Esophagus muscularis mucosa (tissue), 4 donors: ENCODE results near the gene ENTPD8. TPM values are rescaled to one million over a fixed set of nuclear protein-coding genes. Genes with fewer than 3 reads are reported as not detected.

Experiments
- DNase-seq: peaks from one replicate; pipeline ENCODE4 v3.0.0-alpha.2; 2017; ENCODE audit errors: extremely low spot score
- H3K27ac ChIP-seq, 4 donors: fragments of 200-600 bp; sonication (generic); replicated peaks in 1 of 4; 1 replicate in 3 of 4; 2 replicates in 1 of 4; pipeline ENCODE4 v1.5.1; 2016 to 2019; ENCODE audit warnings: mild to moderate bottlenecking in 1 of 4
- H3K27me3 ChIP-seq, 4 donors: fragments of 200-600 bp; sonication (generic); one replicate each; pipeline versions ENCODE4 v1.5.1 to v1.6.0; 2016 to 2019
- H3K36me3 ChIP-seq, 4 donors: fragments of 200-600 bp; sonication (generic); one replicate each; pipeline ENCODE4 v1.5.1; 2016 to 2019
- H3K4me1 ChIP-seq, 4 donors: fragments of 200-600 bp; sonication (generic); one replicate each; pipeline ENCODE4 v1.5.1; 2016 to 2019
- H3K4me3 ChIP-seq, 4 donors: fragments of 200-600 bp; sonication (generic); 1 replicate in 2 of 4; 2 replicates in 2 of 4; pipeline ENCODE4 v1.5.1; 2016 to 2019; ENCODE audit warnings: mild to moderate bottlenecking in 4 of 4, moderate library complexity in 1 of 4
- H3K9me3 ChIP-seq, 4 donors: fragments of 200-600 bp; sonication (generic); 1 replicate in 3 of 4; 2 replicates in 1 of 4; pipeline ENCODE4 v1.5.1; 2016 to 2019
- EP300 ChIP-seq: sonication (generic); formaldehyde crosslinking; IDR thresholded peaks from one replicate; pipeline ENCODE4 v1.6.1; 2017; ENCODE audit warnings: antibody characterized with exemption
- POLR2A ChIP-seq: fragments of 450-650 bp; IDR thresholded peaks from one replicate; pipeline ENCODE4 v1.6.1; 2017; ENCODE audit warnings: antibody characterized with exemption, moderate library complexity, mild to moderate bottlenecking, low read depth
- POLR2AphosphoS5 ChIP-seq, 2 donors: sonication (generic); formaldehyde crosslinking; IDR thresholded peaks; one replicate each; pipeline ENCODE4 v1.6.1; 2017; ENCODE audit warnings: antibody characterized with exemption in 2 of 2
- WGBS: methylation state at CpG from one replicate; pipeline ENCODE4 v1.1.5; 2018; 5-methylcytosine and 5-hydroxymethylcytosine counted together
- intact Hi-C: fragments of 100-400 bp; cut with DNase I; formaldehyde crosslinking; loops from one replicate; pipeline ENCODE4 v1.15.1; 2023
- total RNA-seq, 4 donors: library from RNA; depleted of rRNA; stranded (reverse); fragments of >200 nt; gene quantifications; one replicate each; pipeline versions ENCODE4 v1.1.0 to v1.2.1, GENCODE V29; 2016
- TF ChIP-seq, protein P1 (sequence below), 3 experiments: fragments of 200-600 bp in 2 of 3; fragments of 450-650 bp in 1 of 3; sonication (generic) in 2 of 3; IDR thresholded peaks; one replicate each; pipeline ENCODE4 v1.5.1; 2017 to 2019; ENCODE audit warnings: antibody characterized with exemption in 3 of 3, mild to moderate bottlenecking in 2 of 3, moderate library complexity in 1 of 3

Gene ENTPD8
- total RNA-seq, 4 donors from 2014 or later: not detected

DNA sequence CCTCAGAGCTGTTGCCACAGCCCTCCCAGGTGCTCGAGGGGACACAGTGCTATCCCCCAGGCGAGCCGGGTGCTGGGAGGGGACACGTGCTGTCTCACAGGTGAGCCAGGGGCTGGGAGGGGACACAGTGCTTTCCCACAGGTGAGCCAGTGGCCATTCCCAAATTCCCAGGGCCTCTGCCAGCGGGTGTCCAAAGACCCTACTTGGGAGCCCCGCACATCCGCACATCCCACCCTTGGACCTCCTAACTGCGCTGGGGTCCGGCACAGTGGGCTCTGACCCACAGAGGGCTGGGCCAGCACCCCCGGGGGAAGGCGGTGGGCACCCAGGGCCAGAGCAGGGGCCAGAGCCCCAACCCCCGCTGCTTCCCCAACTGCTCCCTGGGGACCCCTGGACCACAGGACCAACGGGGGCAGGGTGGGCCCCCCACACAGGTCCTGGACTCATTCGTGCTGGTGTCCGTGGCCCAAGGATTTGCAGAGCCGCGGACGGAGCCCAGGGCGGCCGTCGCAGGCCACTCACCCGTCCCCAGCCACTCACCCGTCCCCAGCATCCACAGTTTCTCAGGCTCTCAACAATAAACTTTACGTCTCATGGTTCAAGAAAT, 36.1 kb downstream of the ENTPD8 start:
- 100% methylated on average over 4 of the region's 24 CpGs for WGBS
- no peaks in the 10 kb centered on the region for H3K9me3 ChIP-seq
- TF ChIP-seq POLR2A (no peak), POLR2AphosphoS5 (IDR thresholded peaks at IDR 0.05) (no peak), EP300 (no peak)
- TF ChIP-seq, protein P1, sequence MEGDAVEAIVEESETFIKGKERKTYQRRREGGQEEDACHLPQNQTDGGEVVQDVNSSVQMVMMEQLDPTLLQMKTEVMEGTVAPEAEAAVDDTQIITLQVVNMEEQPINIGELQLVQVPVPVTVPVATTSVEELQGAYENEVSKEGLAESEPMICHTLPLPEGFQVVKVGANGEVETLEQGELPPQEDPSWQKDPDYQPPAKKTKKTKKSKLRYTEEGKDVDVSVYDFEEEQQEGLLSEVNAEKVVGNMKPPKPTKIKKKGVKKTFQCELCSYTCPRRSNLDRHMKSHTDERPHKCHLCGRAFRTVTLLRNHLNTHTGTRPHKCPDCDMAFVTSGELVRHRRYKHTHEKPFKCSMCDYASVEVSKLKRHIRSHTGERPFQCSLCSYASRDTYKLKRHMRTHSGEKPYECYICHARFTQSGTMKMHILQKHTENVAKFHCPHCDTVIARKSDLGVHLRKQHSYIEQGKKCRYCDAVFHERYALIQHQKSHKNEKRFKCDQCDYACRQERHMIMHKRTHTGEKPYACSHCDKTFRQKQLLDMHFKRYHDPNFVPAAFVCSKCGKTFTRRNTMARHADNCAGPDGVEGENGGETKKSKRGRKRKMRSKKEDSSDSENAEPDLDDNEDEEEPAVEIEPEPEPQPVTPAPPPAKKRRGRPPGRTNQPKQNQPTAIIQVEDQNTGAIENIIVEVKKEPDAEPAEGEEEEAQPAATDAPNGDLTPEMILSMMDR (IDR thresholded peaks at IDR 0.05): no peak
- peaks cover 14 to 20% (median 19%) of the 10 kb centered on the region in 4 donors for H3K4me1 ChIP-seq
- H3K36me3 ChIP-seq: peaks cover 0 to 8% (median 2%) of the 10 kb centered on the region in 4 donors
- intact Hi-C loops: loop anchor here (5.0 kb wide), 1 partner anchor 108 kb away; no protein-coding TSS in a partner anchor
- DNase-seq: no peak
- H3K27ac ChIP-seq: no peak overlapping the region
- H3K27me3 ChIP-seq: peaks cover 0 to 9% (median 0%) of the 10 kb centered on the region in 4 donors
- no peak overlapping the region for H3K4me3 ChIP-seq

DNA sequence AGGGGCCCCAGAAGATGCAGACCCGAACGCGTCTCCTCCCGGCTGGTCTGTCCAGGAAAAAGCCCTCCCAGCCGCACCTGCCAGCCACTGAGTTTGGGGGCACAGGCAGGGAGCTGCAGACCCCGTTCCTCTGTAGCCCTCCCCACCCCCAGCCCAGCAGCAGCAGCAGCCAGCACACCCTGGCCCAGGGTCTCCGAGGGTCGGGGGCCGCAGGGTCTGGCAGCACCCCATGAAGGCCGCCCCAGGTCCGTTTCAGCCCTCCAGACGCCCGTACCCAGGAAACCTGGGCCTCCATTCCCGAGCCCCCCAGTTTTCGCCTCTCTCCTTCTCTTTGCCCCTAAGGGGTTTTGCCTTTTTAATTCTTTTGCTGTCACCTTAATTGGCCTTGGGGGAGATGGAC, 37.9 kb downstream of the ENTPD8 start:
- Histone ChIP-seq H3K4me1 (peaks cover 14 to 20% (median 19%) of the 10 kb centered on the region in 4 donors), H3K27me3 (peaks cover 0 to 9% (median 0%) of the 10 kb centered on the region in 4 donors), H3K4me3 (no peak overlapping the region), H3K9me3 (no peaks in the 10 kb centered on the region), H3K27ac (no peak overlapping the region), H3K36me3 (peaks cover 0 to 12% (median 2%) of the 10 kb centered on the region in 4 donors)
- DNase-seq: no peak
- no peak for TF ChIP-seq POLR2AphosphoS5 (IDR thresholded peaks at IDR 0.05)
- TF ChIP-seq, protein P1 (IDR thresholded peaks at IDR 0.05): no peak
- no peak for TF ChIP-seq POLR2A
- no peak for TF ChIP-seq EP300
- intact Hi-C loops: no loop called here
- 96% methylated on average over 9 of the region's 15 CpGs for WGBS

DNA sequence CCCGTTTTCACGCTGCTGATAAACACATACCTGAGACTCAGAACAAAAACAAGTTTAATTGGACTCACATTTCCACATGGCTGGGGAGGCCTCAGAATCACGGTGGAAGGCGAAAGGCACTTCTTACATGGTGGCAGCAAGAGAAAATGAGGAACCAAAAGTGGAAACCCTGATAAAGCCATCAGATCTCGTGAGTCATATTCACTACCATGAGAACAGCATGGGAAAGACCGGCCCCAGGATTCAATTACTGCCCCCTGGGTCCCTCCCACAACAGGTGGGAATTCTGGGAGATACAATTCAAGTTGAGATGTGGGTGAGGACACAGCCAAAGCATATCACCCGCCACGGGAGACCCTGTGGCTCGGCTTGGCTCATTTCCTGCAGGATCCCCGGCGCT, 38.4 kb downstream of the ENTPD8 start:
- no peak for TF ChIP-seq POLR2AphosphoS5 (IDR thresholded peaks at IDR 0.05)
- no peak for TF ChIP-seq POLR2A
- no peak for TF ChIP-seq EP300
- TF ChIP-seq, protein P1 (IDR thresholded peaks at IDR 0.05): no peak
- Histone ChIP-seq H3K36me3 (peaks cover 0 to 12% (median 2%) of the 10 kb centered on the region in 4 donors), H3K4me1 (peaks cover 14 to 17% (median 16%) of the 10 kb centered on the region in 4 donors), H3K4me3 (no peak overlapping the region), H3K27me3 (peaks cover 0 to 9% (median 0%) of the 10 kb centered on the region in 4 donors), H3K27ac (no peak overlapping the region), H3K9me3 (no peaks in the 10 kb centered on the region)
- intact Hi-C loops: no loop called here
- 95% methylated on average over 6 of the region's 11 CpGs for WGBS
- no peak for DNase-seq

DNA sequence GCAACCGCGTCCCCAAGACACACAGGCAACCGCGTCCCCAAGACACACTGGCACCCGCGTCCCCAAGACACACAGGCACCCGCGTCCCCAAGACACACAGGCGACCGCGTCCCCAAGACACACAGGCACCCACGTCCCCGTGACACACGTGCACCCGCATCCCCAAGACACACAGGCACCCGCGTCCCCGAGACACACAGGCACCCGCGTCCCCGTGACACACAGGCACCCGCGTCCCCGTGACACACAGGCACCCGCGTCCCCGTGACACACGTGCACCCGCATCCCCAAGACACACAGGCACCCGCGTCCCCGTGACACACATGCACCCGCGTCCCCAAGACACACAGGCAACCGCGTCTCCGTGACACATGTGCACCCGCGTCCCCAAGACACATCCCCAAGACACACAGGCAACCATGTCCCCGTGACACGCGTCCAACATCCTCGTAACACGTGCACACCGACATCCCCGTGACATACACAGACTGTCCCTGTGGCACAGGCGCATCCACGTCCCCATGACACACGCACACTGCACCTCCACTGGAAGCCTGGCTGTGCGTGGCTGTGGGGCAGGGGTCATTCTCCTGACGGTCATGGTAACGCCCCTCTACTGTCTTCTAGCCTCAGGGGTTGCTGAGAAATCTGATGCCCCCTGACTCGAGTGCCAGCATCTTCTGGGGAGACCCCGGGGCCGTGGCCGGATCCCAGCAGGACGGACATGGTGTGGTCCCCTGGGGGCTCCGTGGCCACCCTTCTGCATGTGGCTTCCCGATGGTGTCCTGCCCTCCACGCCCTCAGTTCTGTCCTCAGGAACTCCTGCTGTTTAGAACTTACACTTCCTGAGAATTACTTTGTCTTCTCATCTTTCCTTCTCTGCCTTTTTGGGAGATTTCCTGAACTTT, 42.3 kb downstream of the ENTPD8 start:
- Histone ChIP-seq H3K9me3 (no peaks in the 10 kb centered on the region), H3K36me3 (peaks cover 0 to 26% (median 17%) of the 10 kb centered on the region in 4 donors), H3K4me1 (no peaks in the 10 kb centered on the region), H3K27ac (no peak overlapping the region), H3K4me3 (no peak overlapping the region), H3K27me3 (no peaks in the 10 kb centered on the region)
- TF ChIP-seq POLR2A: no peak
- TF ChIP-seq POLR2AphosphoS5 (IDR thresholded peaks at IDR 0.05): no peak
- TF ChIP-seq EP300: no peak
- TF ChIP-seq, protein P1 (IDR thresholded peaks at IDR 0.05): no peak
- intact Hi-C loops: no loop called here
- no peak for DNase-seq
- 94% methylated on average over 58 of the region's 60 CpGs for WGBS
